HEK293 (cell line): ENCODE data around the gene WDR86.

Experiments
- CTCF ChIA-PET: fragments of 350-600 bp; formaldehyde crosslinking; extraction: SDS; loops from one replicate; lab custom pipeline; 2021; ENCODE audit warnings: antibody characterized with exemption; lab: Yijun Ruan, JAX
- POLR2A ChIA-PET: fragments of 300-600 bp; formaldehyde crosslinking; extraction: SDS; loops from one replicate; lab custom pipeline; 2020; ENCODE audit warnings: antibody characterized with exemption, inconsistent platforms; lab: Yijun Ruan, JAX
- H3K27ac ChIP-seq: fragments of 200-500 bp; sonication (Bioruptor generic); 2 replicates; pipeline ENCODE4 v1.5.1; 2014; ENCODE audit warnings: low read depth, low read length, control low read depth, inconsistent platforms; ENCODE audit errors: extremely low read depth
- H3K36me3 ChIP-seq, 2 experiments: fragments of 200-500 bp in 1 of 2; sonication (Bioruptor generic) in 1 of 2; 1 replicate in 1 of 2; 2 replicates in 1 of 2; pipeline ENCODE4 v1.5.1; 2014 to 2017; ENCODE audit warnings: inconsistent platforms in 2 of 2, low read length in 2 of 2; ENCODE audit not compliant: control insufficient read depth in 2 of 2, insufficient read depth in 1 of 2
- H3K4me1 ChIP-seq: fragments of 200-500 bp; sonication (Bioruptor generic); 2 replicates; pipeline ENCODE4 v1.5.1; 2014; ENCODE audit warnings: mild to moderate bottlenecking, low read length, inconsistent platforms; ENCODE audit not compliant: control insufficient read depth, insufficient read depth
- H3K4me3 ChIP-seq: 2 replicates; pipeline ENCODE4 v1.5.1; 2011; ENCODE audit warnings: low read depth, mild to moderate bottlenecking, control low read depth, low read length, moderate library complexity
- H3K9me3 ChIP-seq: fragments of 200-500 bp; sonication (Bioruptor generic); 2 replicates; pipeline ENCODE4 v1.5.1; 2014; ENCODE audit warnings: low read depth, low read length, inconsistent platforms; ENCODE audit not compliant: control insufficient read depth, insufficient read depth
- BCL6B ChIP-seq: fragments of 450-650 bp; formaldehyde crosslinking; IDR thresholded peaks from 2 replicates; pipeline ENCODE4 v1.5.1; 2017; ENCODE audit warnings: missing biosample characterization, missing genetic modification characterization
- SETDB1 ChIP-seq: IDR thresholded peaks from one replicate; pipeline ENCODE4 v1.6.1; 2017; ENCODE audit warnings: mild to moderate bottlenecking, low read length, moderate library complexity, mixed read lengths; ENCODE audit not compliant: insufficient read length
- TSHZ1 ChIP-seq: fragments of 450-650 bp; formaldehyde crosslinking; IDR thresholded peaks from 2 replicates; pipeline ENCODE4 v1.5.1; 2016; ENCODE audit warnings: missing biosample characterization, missing genetic modification characterization, borderline replicate concordance
- ZNF214 ChIP-seq: fragments of 450-650 bp; formaldehyde crosslinking; IDR thresholded peaks from 2 replicates; pipeline ENCODE4 v1.5.1; 2017; ENCODE audit warnings: missing biosample characterization, mild to moderate bottlenecking, missing genetic modification characterization, borderline replicate concordance
- ZNF280D ChIP-seq: fragments of 450-650 bp; formaldehyde crosslinking; IDR thresholded peaks from 2 replicates; pipeline ENCODE4 v1.5.1; 2016; ENCODE audit warnings: missing biosample characterization, missing genetic modification characterization
- ZNF324 ChIP-seq: fragments of 450-650 bp; formaldehyde crosslinking; IDR thresholded peaks from 2 replicates; pipeline ENCODE4 v1.5.1; 2016; ENCODE audit warnings: missing biosample characterization, missing genetic modification characterization
- ZNF433 ChIP-seq: fragments of 450-650 bp; formaldehyde crosslinking; IDR thresholded peaks from 2 replicates; pipeline ENCODE4 v1.5.1; 2016; ENCODE audit warnings: missing biosample characterization, missing genetic modification characterization, low read depth
- ZNF48 ChIP-seq: fragments of 450-650 bp; formaldehyde crosslinking; IDR thresholded peaks from 2 replicates; pipeline ENCODE4 v1.5.1; 2016; ENCODE audit warnings: missing biosample characterization, missing genetic modification characterization
- ZNF600 ChIP-seq: fragments of 450-650 bp; formaldehyde crosslinking; IDR thresholded peaks from 2 replicates; pipeline ENCODE4 v1.5.1; 2016; ENCODE audit warnings: missing biosample characterization, missing genetic modification characterization

The WDR86 gene

DNA sequence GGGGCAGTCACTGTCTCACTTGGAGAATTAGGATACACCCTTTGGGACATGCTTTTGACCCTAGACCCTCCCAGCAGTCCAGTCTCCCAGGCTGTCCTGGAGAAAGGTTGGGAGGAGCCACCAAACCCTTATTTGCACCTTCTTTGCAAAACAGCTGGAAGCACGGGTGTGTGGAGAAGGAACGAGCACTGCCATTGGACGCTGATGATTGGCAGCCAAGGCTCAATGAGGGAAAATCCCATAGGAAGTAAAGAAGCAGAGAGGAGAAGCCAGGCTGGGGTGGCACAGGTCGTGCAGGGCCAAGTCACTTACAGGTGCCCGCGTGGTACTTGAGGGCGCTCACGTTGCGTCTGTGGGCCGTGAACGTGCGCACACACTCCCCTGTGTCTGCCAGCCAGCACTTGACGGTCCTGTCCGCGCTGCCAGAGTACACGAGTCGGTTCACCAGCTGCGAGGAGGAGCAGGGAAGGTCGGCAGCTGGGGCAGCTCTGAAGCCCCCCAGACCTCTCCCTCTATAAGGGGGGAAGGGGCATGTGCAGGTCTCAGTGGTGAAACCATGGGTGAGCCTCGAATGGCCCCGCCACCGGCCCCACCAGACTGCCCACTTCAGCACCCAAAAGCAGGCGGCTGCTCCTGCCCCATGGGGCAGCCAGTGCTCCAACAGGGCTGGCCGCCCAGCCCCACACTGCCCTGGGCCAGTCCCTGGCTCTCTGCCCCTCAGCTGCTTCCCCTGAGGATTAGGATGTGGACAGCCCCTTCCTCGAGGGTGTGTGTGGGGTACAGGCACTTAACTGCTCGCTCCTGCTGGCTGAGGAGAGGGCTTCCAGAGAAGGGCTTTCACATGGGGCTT lies 24.8 kb downstream of the WDR86 start:
- TF ChIP-seq ZNF433 (tag by site-specific recombination) (no peak), BCL6B (tag by site-specific recombination) (no peak), ZNF600 (tag by site-specific recombination) (no peak), ZNF324 (tag by site-specific recombination) (no peak), ZNF280D (no peak)
- ChIA-PET CTCF (interaction anchor here (0.6 to 1.0 kb wide), 2 partner anchors 13 to 18 kb away, joined by 3 read pairs; no protein-coding TSS in a partner anchor), POLR2A (no interaction called here)
- Histone ChIP-seq H3K36me3 (no peaks in the 10 kb centered on the region), H3K27ac (no peak overlapping the region), H3K4me1 (no peaks in the 10 kb centered on the region), H3K4me3 (no peak overlapping the region), H3K9me3 (no peaks in the 10 kb centered on the region)

DNA sequence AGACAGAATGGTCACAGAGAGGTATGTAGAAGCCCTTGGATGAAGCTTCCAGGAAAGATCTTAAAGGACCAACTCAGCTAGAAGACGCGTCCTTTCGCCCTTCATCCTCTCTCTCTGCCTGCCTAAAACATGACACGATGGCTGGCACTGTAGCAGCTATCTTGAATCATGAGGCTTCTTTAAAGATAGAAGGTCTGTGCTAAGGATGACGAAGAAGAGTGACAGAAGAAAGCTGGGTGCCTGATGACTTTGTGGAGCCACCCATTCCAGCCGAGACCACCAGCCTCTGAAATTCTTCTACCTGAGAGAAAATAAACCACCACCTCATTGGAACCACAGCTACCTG lies 25.5 kb downstream of the WDR86 start:
- H3K27ac ChIP-seq: no peak overlapping the region
- ChIA-PET CTCF (interaction anchor here (0.6 to 1.0 kb wide), 2 partner anchors 13 to 17 kb away, joined by 3 read pairs; no protein-coding TSS in a partner anchor), POLR2A (no interaction called here)
- H3K9me3 ChIP-seq: no peaks in the 10 kb centered on the region
- no peak overlapping the region for H3K4me3 ChIP-seq
- TF ChIP-seq SETDB1: peak; percentile 36
- TF ChIP-seq ZNF48 (tag by site-specific recombination): no peak
- peak; percentile 80; the same call in 1 of the 2 replicates for TF ChIP-seq ZNF280D
- TF ChIP-seq ZNF214 (tag by site-specific recombination): no peak
- TF ChIP-seq TSHZ1 (tag by site-specific recombination): no peak
- no peaks in the 10 kb centered on the region for H3K4me1 ChIP-seq
- peaks cover 0 to 6% of the 10 kb centered on the region in 2 experiments; a peak in 1 of 3 replicates for H3K36me3 ChIP-seq
